Chondrocyte (in vitro differentiated cells): ENCODE measurements around the gene FBXL7. TPM values are rescaled to one million over a fixed set of nuclear protein-coding genes. Genes with fewer than 3 reads are reported as not detected.
A peak's percentile ranks its signal among the peaks of the same experiment; 100 is the strongest.

Source experiments
- DNase-seq: peaks from one replicate; pipeline ENCODE4 v3.0.0; 2021; ENCODE audit warnings: mixed read lengths, low spot score
- H3K27ac Mint-ChIP-seq: one replicate; pipeline ENCODE4 v1.8.0; 2021; ENCODE audit warnings: mild to moderate bottlenecking, moderate library complexity, mixed read lengths; ENCODE audit not compliant: unreplicated experiment
- H3K27me3 Mint-ChIP-seq: 2 replicates; pipeline ENCODE4 v1.8.0; 2021; ENCODE audit warnings: low read depth, mixed read lengths
- H3K36me3 Mint-ChIP-seq: 2 replicates; pipeline ENCODE4 v1.8.0; 2021; ENCODE audit warnings: low read depth, mixed read lengths
- H3K4me1 Mint-ChIP-seq: 2 replicates; pipeline ENCODE4 v1.8.0; 2021; ENCODE audit warnings: low read depth, mild to moderate bottlenecking, mixed read lengths
- H3K4me3 Mint-ChIP-seq: one replicate; pipeline ENCODE4 v1.8.0; 2021; ENCODE audit warnings: mild to moderate bottlenecking, moderate library complexity, mixed read lengths; ENCODE audit not compliant: unreplicated experiment
- H3K9me3 Mint-ChIP-seq: 2 replicates; pipeline ENCODE4 v1.8.0; 2021; ENCODE audit warnings: low read depth, mixed read lengths
- CTCF ChIP-seq: fragments of 200-600 bp; sonication (generic); IDR thresholded peaks from 2 replicates; pipeline ENCODE4 v1.5.0; 2021; ENCODE audit warnings: antibody characterized with exemption, mild to moderate bottlenecking, moderate library complexity
- total RNA-seq: library from RNA; stranded (reverse); gene quantifications from 3 replicates; pipeline ENCODE4 v1.2.1, GENCODE V29; 2021

Gene FBXL7
- total RNA-seq, 1 donor from 2014 or later = 32.6 TPM

- Mint-ChIP-seq H3K36me3 (peaks cover 6% of the 10 kb centered on the region), H3K27ac (no peak overlapping the region), H3K4me3 (no peak overlapping the region), H3K9me3 (no peaks in the 10 kb centered on the region), H3K27me3 (no peaks in the 10 kb centered on the region), H3K4me1 (peaks cover 33% of the 10 kb centered on the region)
- DNase-seq = no peak
- no peak for TF ChIP-seq CTCF
Measured at GRCh38 chr5:15643731-15644130, 143.8 kb downstream of the FBXL7 start.

GRCh38 chr5:15645381-15646160 is 145.6 kb downstream of the FBXL7 start:
- Mint-ChIP-seq H3K36me3 (peaks cover 4% of the 10 kb centered on the region), H3K27ac (peak overlapping the region; percentile 92), H3K4me1 (peaks cover 34% of the 10 kb centered on the region), H3K4me3 (peak overlapping the region; percentile 43), H3K9me3 (no peaks in the 10 kb centered on the region), H3K27me3 (no peaks in the 10 kb centered on the region)
- no peak for TF ChIP-seq CTCF
- DNase-seq = no peak

GRCh38 chr5:15646371-15646770 is 146.4 kb downstream of the FBXL7 start:
- Mint-ChIP-seq H3K9me3 (peaks cover 1% of the 10 kb centered on the region), H3K36me3 (peaks cover 2% of the 10 kb centered on the region), H3K4me1 (peaks cover 34% of the 10 kb centered on the region), H3K27me3 (no peaks in the 10 kb centered on the region), H3K4me3 (no peak overlapping the region), H3K27ac (no peak overlapping the region)
- no peak for DNase-seq
- no peak for TF ChIP-seq CTCF

GRCh38 chr5:15647251-15647650 is 147.3 kb downstream of the FBXL7 start:
- H3K9me3 Mint-ChIP-seq = peaks cover 7% of the 10 kb centered on the region
- H3K4me1 Mint-ChIP-seq = peaks cover 34% of the 10 kb centered on the region
- H3K4me3 Mint-ChIP-seq = no peak overlapping the region
- H3K27me3 Mint-ChIP-seq = no peaks in the 10 kb centered on the region
- no peak for TF ChIP-seq CTCF
- H3K36me3 Mint-ChIP-seq = peaks cover 1% of the 10 kb centered on the region
- H3K27ac Mint-ChIP-seq = no peak overlapping the region
- DNase-seq = no peak

GRCh38 chr5:15650266-15650665 is 150.3 kb downstream of the FBXL7 start:
- Mint-ChIP-seq H3K4me1 (peaks cover 20% of the 10 kb centered on the region), H3K4me3 (no peak overlapping the region), H3K27ac (no peak overlapping the region), H3K36me3 (peaks cover under 1% of the 10 kb centered on the region), H3K9me3 (peaks cover 7% of the 10 kb centered on the region), H3K27me3 (no peaks in the 10 kb centered on the region)
- no peak for DNase-seq
- TF ChIP-seq CTCF = no peak
